ENCODE results near the gene LEMD2.

GRCh38 chr6:33830635-33831240, 41.8 kb upstream of the LEMD2 start:
- TF ChIP-seq CTCF (IDR thresholded peaks at IDR 0.05; ENCODE audit: extremely low read depth in 1 of 2, insufficient read depth in 1 of 2, low read depth in 1 of 2, low read length in 2 of 2) (no peak), EZH2 (IDR thresholded peaks at IDR 0.05; ENCODE audit: borderline replicate concordance, low read depth, low read length, severe bottlenecking) (no peak), POLR2AphosphoS5 (IDR thresholded peaks at IDR 0.05; ENCODE audit: insufficient read depth, low read depth, low read length) (no peak), POLR2A (IDR thresholded peaks at IDR 0.05; ENCODE audit: low read depth, low read length) (no peak), MAX (IDR thresholded peaks at IDR 0.05; ENCODE audit: insufficient read depth, insufficient read length) (no peak), MYC (IDR thresholded peaks at IDR 0.05; ENCODE audit: low read depth, low read length) (no peak), JUN (IDR thresholded peaks at IDR 0.05; ENCODE audit: borderline replicate concordance, insufficient read depth, insufficient read length, low read depth) (no peak)
